CD14-positive monocyte (primary cell): ENCODE data around the gene FRS3. TPM values are rescaled to one million over a fixed set of nuclear protein-coding genes. Genes with fewer than 3 reads are reported as not detected.

Experiments used
- DNase-seq, 3 donors: peaks; one replicate each; pipeline ENCODE4 v3.0.0-alpha.2; 2011 to 2022
- H2AFZ ChIP-seq: 2 replicates; pipeline ENCODE4 v1.6.0; 2012; ENCODE audit warnings: mild to moderate bottlenecking, low read depth, low read length, inconsistent platforms; ENCODE audit not compliant: insufficient read depth, poor library complexity, severe bottlenecking
- H3K27ac ChIP-seq, 2 donors: 1 replicate in 1 of 2; 2 replicates in 1 of 2; pipeline ENCODE4 v1.5.1; 2012 to 2013; ENCODE audit warnings: low read length in 2 of 2, control low read depth in 1 of 2, inconsistent platforms in 1 of 2, low read depth in 1 of 2, mild to moderate bottlenecking in 1 of 2
- H3K27me3 ChIP-seq, 2 donors: one replicate each; pipeline versions ENCODE4 v1.6.0 to v1.6.1; 2011 to 2013; ENCODE audit warnings: low read length in 2 of 2; ENCODE audit not compliant: control insufficient read depth in 2 of 2, insufficient read depth in 2 of 2
- H3K36me3 ChIP-seq, 2 donors: replicated peaks in 1 of 2; 1 replicate in 1 of 2; 2 replicates in 1 of 2; pipeline versions ENCODE4 v1.5.1 to v1.6.1; 2012 to 2013; ENCODE audit warnings: low read length in 2 of 2, control low read depth in 1 of 2, inconsistent platforms in 1 of 2, mild to moderate bottlenecking in 1 of 2; ENCODE audit not compliant: insufficient read depth in 2 of 2, control insufficient read depth in 1 of 2
- H3K4me1 ChIP-seq, 2 donors: 1 replicate in 1 of 2; 2 replicates in 1 of 2; pipeline versions ENCODE4 v1.5.1 to v1.6.1; 2012 to 2013; ENCODE audit warnings: low read length in 2 of 2, control low read depth in 1 of 2, inconsistent platforms in 1 of 2, mild to moderate bottlenecking in 1 of 2, moderate library complexity in 1 of 2; ENCODE audit not compliant: insufficient read depth in 2 of 2, control insufficient read depth in 1 of 2
- H3K4me2 ChIP-seq: replicated peaks from 2 replicates; pipeline ENCODE3; 2012; ENCODE audit warnings: low read length, moderate library complexity, mild to moderate bottlenecking; ENCODE audit not compliant: poor library complexity, severe bottlenecking; ENCODE audit errors: extremely low read depth
- H3K4me3 ChIP-seq, 3 experiments: fragments of 200-600 bp in 1 of 3; sonication (generic) in 1 of 3; replicated peaks in 1 of 3; 1 replicate in 2 of 3; 2 replicates in 1 of 3; pipeline ENCODE4 v1.5.1; 2011 to 2013; ENCODE audit warnings: low read length in 3 of 3, mild to moderate bottlenecking in 3 of 3, control low read depth in 2 of 3, low read depth in 2 of 3, inconsistent platforms in 1 of 3, moderate library complexity in 1 of 3
- H3K79me2 ChIP-seq: 2 replicates; pipeline ENCODE4 v1.6.0; 2012; ENCODE audit warnings: mild to moderate bottlenecking, control low read depth, inconsistent platforms, low read length, moderate library complexity; ENCODE audit not compliant: insufficient read depth
- H3K9ac ChIP-seq: 2 replicates; pipeline ENCODE4 v1.6.0; 2017; ENCODE audit warnings: low read length, mild to moderate bottlenecking; ENCODE audit not compliant: insufficient read depth, poor library complexity, severe bottlenecking
- H3K9me3 ChIP-seq, 2 donors: replicated peaks in 1 of 2; 1 replicate in 1 of 2; 2 replicates in 1 of 2; pipeline versions ENCODE4 v1.5.1 to v1.6.1; 2012 to 2013; ENCODE audit warnings: low read length in 2 of 2, control low read depth in 1 of 2; ENCODE audit not compliant: control insufficient read depth in 1 of 2, insufficient read depth in 1 of 2
- H4K20me1 ChIP-seq: 2 replicates; pipeline ENCODE4 v1.6.0; 2012; ENCODE audit warnings: mild to moderate bottlenecking, low read length, control low read depth, moderate library complexity; ENCODE audit not compliant: insufficient read depth
- H3K27ac Mint-ChIP-seq, 7 donors: one replicate each; pipeline ENCODE4 v1.8.0; 2020; ENCODE audit warnings: mild to moderate bottlenecking in 7 of 7, mixed read lengths in 7 of 7, moderate library complexity in 6 of 7, inconsistent platforms in 2 of 7
- H3K27me3 Mint-ChIP-seq, 3 donors: one replicate each; pipeline ENCODE4 v1.8.0; 2021 to 2022; ENCODE audit warnings: low read depth in 3 of 3, mild to moderate bottlenecking in 3 of 3, mixed read lengths in 3 of 3, moderate library complexity in 3 of 3, inconsistent platforms in 1 of 3
- H3K36me3 Mint-ChIP-seq, 2 donors: one replicate each; pipeline ENCODE4 v1.8.0; 2020; ENCODE audit warnings: mixed read lengths in 2 of 2, inconsistent platforms in 1 of 2, mild to moderate bottlenecking in 1 of 2
- H3K4me1 Mint-ChIP-seq: one replicate; pipeline ENCODE4 v1.8.0; 2020; ENCODE audit warnings: mild to moderate bottlenecking, mixed read lengths
- H3K4me3 Mint-ChIP-seq, 2 donors: one replicate each; pipeline ENCODE4 v1.8.0; 2020; ENCODE audit warnings: mild to moderate bottlenecking in 2 of 2, mixed read lengths in 2 of 2, moderate library complexity in 1 of 2
- H3K9me3 Mint-ChIP-seq, 7 donors: one replicate each; pipeline ENCODE4 v1.8.0; 2020 to 2022; ENCODE audit warnings: mixed read lengths in 7 of 7, mild to moderate bottlenecking in 6 of 7, moderate library complexity in 6 of 7, inconsistent platforms in 2 of 7
- WGBS: methylation state at CpG from one replicate; pipeline ENCODE4 v1.1.5; 2013; ENCODE audit warnings: missing lambda C conversion rate; ENCODE audit not compliant: insufficient coverage; 5-methylcytosine and 5-hydroxymethylcytosine counted together
- intact Hi-C, 2 donors: fragments of 100-400 bp; cut with micrococcal nuclease; formaldehyde crosslinking; loops; one replicate each; pipeline versions ENCODE4 v1.15.0 to v1.15.1; 2023
- polyA plus RNA-seq, 3 donors: library from polyadenylated mRNA; depleted of rRNA in 1 of 3; unstranded in 2 of 3; stranded (reverse) in 1 of 3; fragments of 300-500 nt in 2 of 3; fragments of >200 nt in 1 of 3; fragmentation: Illumina TruSeq in 2 of 3; gene quantifications; 1 replicate in 2 of 3; 2 replicates in 1 of 3; pipeline ENCODE4 v1.2.3, GENCODE V29; 2012 to 2021
- TF ChIP-seq, protein P1 (sequence below): fragments of 200-600 bp; IDR thresholded peaks from one replicate; pipeline ENCODE4 v1.8.0; 2022; ENCODE audit warnings: antibody characterized with exemption, mild to moderate bottlenecking

FRS3 gene
- polyA plus RNA-seq, 3 donors, result 1.3 to 7.0 (median 2.6) TPM

DNA sequence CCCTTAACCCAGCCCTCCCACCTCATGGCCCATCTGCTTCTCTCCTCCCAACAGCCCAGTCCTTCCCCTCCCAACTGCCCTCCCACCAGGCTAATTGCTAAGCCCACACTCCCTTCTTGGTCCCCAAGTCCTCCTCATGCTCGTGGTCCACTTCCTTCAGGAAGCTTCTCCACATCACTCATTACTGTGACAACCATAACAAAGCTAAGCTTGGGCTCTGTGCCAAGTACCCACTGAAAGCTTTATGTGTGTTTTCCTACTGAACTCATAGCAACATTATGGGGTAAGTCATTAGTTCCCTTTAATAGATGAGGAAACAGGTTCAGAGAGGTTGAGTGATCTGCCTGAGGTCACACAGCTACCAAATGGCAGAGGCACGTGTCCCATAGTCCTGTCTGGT lies 16.2 kb downstream of the FRS3 start:
- Histone ChIP-seq H3K36me3 (no peaks in the 10 kb centered on the region), H3K79me2 (no peaks in the 10 kb centered on the region), H3K4me2 (no peak overlapping the region), H3K9ac (no peak overlapping the region), H2AFZ (no peak overlapping the region), H4K20me1 (no peaks in the 10 kb centered on the region), H3K4me3 (no peak overlapping the region), H3K9me3 (no peaks in the 10 kb centered on the region), H3K27ac (no peak overlapping the region), H3K4me1 (no peaks in the 10 kb centered on the region), H3K27me3 (no peaks in the 10 kb centered on the region)
- Mint-ChIP-seq H3K4me3 (no peak overlapping the region), H3K4me1 (peaks cover under 1% of the 10 kb centered on the region), H3K27me3 (peaks cover 0 to 7% (median 4%) of the 10 kb centered on the region in 3 donors), H3K36me3 (peaks cover 0 to 2% of the 10 kb centered on the region in 2 donors), H3K9me3 (no peaks in the 10 kb centered on the region), H3K27ac (peak overlapping the region in 2 of 7 donors; percentile 62 to 66)
- intact Hi-C loops, result loop anchor here in 1 of 2 donors (10.0 kb wide), 1 partner anchor 159 kb away; no protein-coding TSS in a partner anchor
- WGBS, result 25% methylated on average over 2 of the region's 2 CpGs
- TF ChIP-seq, protein P1, sequence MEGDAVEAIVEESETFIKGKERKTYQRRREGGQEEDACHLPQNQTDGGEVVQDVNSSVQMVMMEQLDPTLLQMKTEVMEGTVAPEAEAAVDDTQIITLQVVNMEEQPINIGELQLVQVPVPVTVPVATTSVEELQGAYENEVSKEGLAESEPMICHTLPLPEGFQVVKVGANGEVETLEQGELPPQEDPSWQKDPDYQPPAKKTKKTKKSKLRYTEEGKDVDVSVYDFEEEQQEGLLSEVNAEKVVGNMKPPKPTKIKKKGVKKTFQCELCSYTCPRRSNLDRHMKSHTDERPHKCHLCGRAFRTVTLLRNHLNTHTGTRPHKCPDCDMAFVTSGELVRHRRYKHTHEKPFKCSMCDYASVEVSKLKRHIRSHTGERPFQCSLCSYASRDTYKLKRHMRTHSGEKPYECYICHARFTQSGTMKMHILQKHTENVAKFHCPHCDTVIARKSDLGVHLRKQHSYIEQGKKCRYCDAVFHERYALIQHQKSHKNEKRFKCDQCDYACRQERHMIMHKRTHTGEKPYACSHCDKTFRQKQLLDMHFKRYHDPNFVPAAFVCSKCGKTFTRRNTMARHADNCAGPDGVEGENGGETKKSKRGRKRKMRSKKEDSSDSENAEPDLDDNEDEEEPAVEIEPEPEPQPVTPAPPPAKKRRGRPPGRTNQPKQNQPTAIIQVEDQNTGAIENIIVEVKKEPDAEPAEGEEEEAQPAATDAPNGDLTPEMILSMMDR, result no peak
- peak; percentile 21 to 33 (median 23) for DNase-seq

DNA sequence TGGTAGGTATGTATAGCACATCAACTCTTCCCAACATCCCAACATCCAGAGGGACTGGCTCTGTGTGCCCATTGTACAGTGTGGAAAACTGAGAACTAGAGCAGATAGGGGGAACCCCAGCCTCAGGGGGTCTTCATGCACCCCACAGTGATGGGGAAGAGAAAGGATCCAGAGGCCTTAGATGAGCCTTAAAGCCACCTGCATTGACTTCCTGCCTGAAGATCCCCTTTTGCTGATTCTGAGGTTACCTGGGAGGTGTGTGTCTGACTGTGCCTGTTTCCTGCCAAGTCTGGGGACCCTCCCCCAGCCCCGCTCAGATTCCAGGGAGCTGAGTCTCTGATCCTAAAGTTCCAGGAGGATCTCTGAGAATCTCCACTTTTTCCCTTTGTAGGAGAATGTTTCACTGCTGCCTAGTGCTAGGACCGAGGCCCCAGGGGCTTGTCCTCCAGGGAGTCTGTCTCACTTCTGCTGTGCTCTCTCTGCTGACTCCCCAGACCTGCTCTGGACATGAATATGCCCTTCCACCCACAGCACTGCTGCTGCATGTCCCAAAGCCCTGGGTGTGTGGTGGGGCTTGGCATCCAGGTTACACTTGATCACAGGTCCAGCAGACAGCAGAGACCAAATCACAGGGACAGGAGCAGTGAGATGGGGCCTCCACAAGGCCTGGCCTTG lies 19.7 kb downstream of the FRS3 start:
- Histone ChIP-seq H3K4me1 (no peaks in the 10 kb centered on the region), H3K4me3 (no peak overlapping the region), H2AFZ (no peak overlapping the region), H3K9me3 (no peaks in the 10 kb centered on the region), H3K36me3 (no peaks in the 10 kb centered on the region), H4K20me1 (no peaks in the 10 kb centered on the region), H3K27ac (no peak overlapping the region), H3K27me3 (no peaks in the 10 kb centered on the region), H3K4me2 (no peak overlapping the region), H3K79me2 (no peaks in the 10 kb centered on the region), H3K9ac (no peak overlapping the region)
- TF ChIP-seq, protein P1, result no peak
- no peak for DNase-seq
- Mint-ChIP-seq H3K9me3 (no peaks in the 10 kb centered on the region), H3K4me1 (no peaks in the 10 kb centered on the region), H3K36me3 (no peaks in the 10 kb centered on the region), H3K4me3 (no peak overlapping the region), H3K27me3 (peaks cover 3 to 14% (median 7%) of the 10 kb centered on the region in 3 donors), H3K27ac (peak overlapping the region in 1 of 7 donors; percentile 52)
- intact Hi-C loops, result loop anchor here in 1 of 2 donors (10.0 kb wide), 1 partner anchor 155 kb away; no protein-coding TSS in a partner anchor
- 100% methylated on average over 1 of the region's 2 CpGs for WGBS
